Measurements from ENCODE around the gene FRMD6. TPM values are rescaled to one million over a fixed set of nuclear protein-coding genes. Genes with fewer than 3 reads are reported as not detected.
"Not testable (repeated sequence)": the region's sequence is repeated elsewhere in the genome, so short reads cannot be mapped to it uniquely, and the experiment has no call there.

The FRMD6 gene
- total RNA-seq, 1 experiment from 2014 or later: 9.6 TPM

DNA sequence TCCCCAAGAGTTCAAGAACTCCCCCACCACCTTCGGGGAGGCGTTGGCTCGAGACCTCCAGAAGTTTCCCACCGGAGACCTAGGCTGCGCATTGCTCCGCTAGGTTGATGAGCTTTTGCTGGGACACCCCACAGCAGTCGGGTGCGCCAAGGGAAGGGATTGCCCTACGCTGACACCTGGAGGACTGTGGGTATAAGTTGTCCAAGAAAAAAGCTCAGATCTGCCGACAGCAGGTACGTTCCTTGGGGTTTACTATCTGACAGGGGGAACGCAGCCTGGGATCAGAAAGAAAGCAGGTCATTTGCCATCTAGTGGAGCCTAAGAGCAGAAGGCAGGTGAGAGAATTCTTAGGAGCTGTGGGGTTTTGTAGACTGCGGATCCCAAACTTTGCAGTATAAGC is 98.8 kb downstream of the FRMD6 start:
- Mint-ChIP-seq H3K27ac (0 out of 7 replicates have a peak overlapping the region, but pooled peaks of 1 of the 3 experiments have one; percentile 52), H3K9me3 (no peaks in the 10 kb centered on the region; a peak in 1 of 5 replicates), H3K36me3 (ENCODE audit: insufficient read depth in 1 of 3, low read depth in 3 of 3) (no peaks in the 10 kb centered on the region), H3K4me1 (peaks cover 2 to 7% of the 10 kb centered on the region in 2 experiments; a peak in 3 of 4 replicates), H3K4me3 (no peak overlapping the region), H3K27me3 (ENCODE audit: low read depth) (peaks cover 1% of the 10 kb centered on the region; the same call in 1 of the 2 replicates)
- Histone ChIP-seq H2BK20ac (ENCODE audit: low read depth, low read length, poor library complexity, severe bottlenecking) (no peak overlapping the region), H3K23ac (ENCODE audit: insufficient read length, low read depth, low read length) (no peak overlapping the region), H4K8ac (replicated peaks; ENCODE audit: insufficient read length, low read depth, low read length) (no peak overlapping the region), H3K4me1 (ENCODE audit: insufficient read depth, low read length) (no peaks in the 10 kb centered on the region), H2AFZ (ENCODE audit: low read length) (no peak overlapping the region), H3K9ac (ENCODE audit: extremely low read depth, insufficient read length, low read length) (no peak overlapping the region), H3K23me2 (ENCODE audit: insufficient read length, low read depth, low read length, poor library complexity, severe bottlenecking) (no peaks in the 10 kb centered on the region), H2AK5ac (ENCODE audit: insufficient read length, low read length) (no peak overlapping the region), H2BK15ac (ENCODE audit: low read depth, low read length) (no peak overlapping the region), H3T11ph (ENCODE audit: low read length) (no peak overlapping the region), H4K5ac (ENCODE audit: insufficient read length, low read depth, low read length) (no peak overlapping the region), H2BK12ac (ENCODE audit: insufficient read length, low read depth, low read length) (no peak overlapping the region), H2BK120ac (ENCODE audit: low read depth, low read length, poor library complexity, severe bottlenecking) (no peak overlapping the region), H3K27ac (ENCODE audit: insufficient read length, low read depth, low read length) (no peak overlapping the region), H3K14ac (ENCODE audit: insufficient read depth, low read length) (no peak overlapping the region), H4K20me1 (ENCODE audit: control insufficient read depth, insufficient read depth, insufficient read length) (no peaks in the 10 kb centered on the region), H3K79me2 (ENCODE audit: insufficient read depth, low read length) (no peaks in the 10 kb centered on the region), H4K91ac (ENCODE audit: insufficient read length, low read depth, low read length) (no peak overlapping the region), H3K4ac (ENCODE audit: low read depth, low read length) (no peak overlapping the region), H3K9me3 (ENCODE audit: control insufficient read depth, low read depth, low read length) (no peaks in the 10 kb centered on the region), H3K18ac (ENCODE audit: insufficient read length, low read depth, low read length) (no peak overlapping the region), H3K27me3 (ENCODE audit: insufficient read depth, low read length) (no peaks in the 10 kb centered on the region), H3K4me2 (ENCODE audit: insufficient read depth, insufficient read length, low read length) (no peak overlapping the region), H3K56ac (ENCODE audit: insufficient read length, low read depth, low read length) (no peak overlapping the region), H3K79me1 (ENCODE audit: insufficient read depth, low read depth, low read length, poor library complexity, severe bottlenecking) (no peaks in the 10 kb centered on the region), H2BK5ac (ENCODE audit: insufficient read length, low read length) (no peak overlapping the region)
- TF ChIP-seq, protein P1, sequence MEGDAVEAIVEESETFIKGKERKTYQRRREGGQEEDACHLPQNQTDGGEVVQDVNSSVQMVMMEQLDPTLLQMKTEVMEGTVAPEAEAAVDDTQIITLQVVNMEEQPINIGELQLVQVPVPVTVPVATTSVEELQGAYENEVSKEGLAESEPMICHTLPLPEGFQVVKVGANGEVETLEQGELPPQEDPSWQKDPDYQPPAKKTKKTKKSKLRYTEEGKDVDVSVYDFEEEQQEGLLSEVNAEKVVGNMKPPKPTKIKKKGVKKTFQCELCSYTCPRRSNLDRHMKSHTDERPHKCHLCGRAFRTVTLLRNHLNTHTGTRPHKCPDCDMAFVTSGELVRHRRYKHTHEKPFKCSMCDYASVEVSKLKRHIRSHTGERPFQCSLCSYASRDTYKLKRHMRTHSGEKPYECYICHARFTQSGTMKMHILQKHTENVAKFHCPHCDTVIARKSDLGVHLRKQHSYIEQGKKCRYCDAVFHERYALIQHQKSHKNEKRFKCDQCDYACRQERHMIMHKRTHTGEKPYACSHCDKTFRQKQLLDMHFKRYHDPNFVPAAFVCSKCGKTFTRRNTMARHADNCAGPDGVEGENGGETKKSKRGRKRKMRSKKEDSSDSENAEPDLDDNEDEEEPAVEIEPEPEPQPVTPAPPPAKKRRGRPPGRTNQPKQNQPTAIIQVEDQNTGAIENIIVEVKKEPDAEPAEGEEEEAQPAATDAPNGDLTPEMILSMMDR (conservative IDR thresholded peaks at IDR 0.05): peak; percentile 56
- WGBS (ENCODE audit: extremely low coverage, insufficient read length, low lambda C conversion rate): no CpG with 5 or more reads among the region's 13 CpGs
- peak; percentile 66 for DNase-seq

DNA sequence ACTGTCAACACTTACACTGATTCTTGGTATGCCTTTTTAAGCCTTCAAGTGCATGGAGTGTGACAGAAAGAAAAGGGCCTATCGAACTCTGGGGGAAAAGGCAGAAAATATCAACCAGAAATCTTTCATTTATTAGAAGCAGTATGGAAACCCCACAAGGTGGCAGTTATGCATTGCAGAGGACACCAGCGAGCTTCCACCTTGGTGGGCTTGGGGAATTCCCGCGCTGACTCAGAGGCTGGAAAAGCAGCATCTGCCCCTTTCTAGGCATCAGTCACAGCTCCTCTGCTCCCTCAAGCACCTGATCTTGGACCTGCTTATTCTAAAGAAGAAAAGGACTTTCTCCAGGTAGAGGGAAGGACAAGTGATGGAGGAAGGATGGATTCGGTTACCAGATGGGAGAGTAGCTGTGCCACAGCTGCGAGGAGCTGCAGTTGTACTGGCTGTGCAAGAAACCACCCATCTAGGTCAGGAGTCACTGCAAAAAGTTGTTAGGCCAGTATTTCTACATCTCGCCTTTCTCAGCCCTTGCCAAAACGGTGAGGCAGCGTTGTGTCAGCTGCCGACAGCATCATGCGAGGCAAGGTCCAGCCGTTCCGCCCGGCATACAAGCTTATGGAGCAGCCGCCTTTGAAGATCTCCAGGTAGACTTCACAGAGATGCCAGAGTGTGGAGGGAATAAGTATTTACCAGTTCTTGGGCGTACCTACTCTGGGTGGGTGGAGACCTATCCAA is 100.1 kb downstream of the FRMD6 start:
- not testable (repeated sequence) for H3K14ac ChIP-seq (ENCODE audit: insufficient read depth, low read length); DNase-seq; H3K79me2 ChIP-seq (ENCODE audit: insufficient read depth, low read length); H2BK12ac ChIP-seq (ENCODE audit: insufficient read length, low read depth, low read length); H2AFZ ChIP-seq (ENCODE audit: low read length); H3K9ac ChIP-seq (ENCODE audit: extremely low read depth, insufficient read length, low read length); H3K9me3 Mint-ChIP-seq; H3K4me1 Mint-ChIP-seq; H2BK15ac ChIP-seq (ENCODE audit: low read depth, low read length); H3K56ac ChIP-seq (ENCODE audit: insufficient read length, low read depth, low read length); H3K27ac ChIP-seq (ENCODE audit: insufficient read length, low read depth, low read length); H3K4me2 ChIP-seq (ENCODE audit: insufficient read depth, insufficient read length, low read length); H4K5ac ChIP-seq (ENCODE audit: insufficient read length, low read depth, low read length); H4K20me1 ChIP-seq (ENCODE audit: control insufficient read depth, insufficient read depth, insufficient read length); H3K4ac ChIP-seq (ENCODE audit: low read depth, low read length); H3K23me2 ChIP-seq (ENCODE audit: insufficient read length, low read depth, low read length, poor library complexity, severe bottlenecking); H3K4me3 Mint-ChIP-seq; H2BK20ac ChIP-seq (ENCODE audit: low read depth, low read length, poor library complexity, severe bottlenecking); H3K4me1 ChIP-seq (ENCODE audit: insufficient read depth, low read length); H3K27me3 ChIP-seq (ENCODE audit: insufficient read depth, low read length); H4K91ac ChIP-seq (ENCODE audit: insufficient read length, low read depth, low read length); H3K23ac ChIP-seq (ENCODE audit: insufficient read length, low read depth, low read length); H3T11ph ChIP-seq (ENCODE audit: low read length); H2BK120ac ChIP-seq (ENCODE audit: low read depth, low read length, poor library complexity, severe bottlenecking); H2BK5ac ChIP-seq (ENCODE audit: insufficient read length, low read length); H3K36me3 Mint-ChIP-seq (ENCODE audit: insufficient read depth in 1 of 3, low read depth in 3 of 3); H2AK5ac ChIP-seq (ENCODE audit: insufficient read length, low read length); H3K79me1 ChIP-seq (ENCODE audit: insufficient read depth, low read depth, low read length, poor library complexity, severe bottlenecking); H3K18ac ChIP-seq (ENCODE audit: insufficient read length, low read depth, low read length); H3K27me3 Mint-ChIP-seq (ENCODE audit: low read depth); H3K27ac Mint-ChIP-seq; H3K9me3 ChIP-seq (ENCODE audit: control insufficient read depth, low read depth, low read length); H4K8ac ChIP-seq (replicated peaks; ENCODE audit: insufficient read length, low read depth, low read length)
- no CpG with 5 or more reads among the region's 16 CpGs for WGBS (ENCODE audit: extremely low coverage, insufficient read length, low lambda C conversion rate)

All from H9 (cell line).